AG08395 (cell line): ENCODE data around the gene NELFE.
"Not testable (repeated sequence)": the region's sequence is repeated elsewhere in the genome, so short reads cannot be mapped to it uniquely, and the experiment has no call there.

Experiments
- DNase-seq: peaks from one replicate; pipeline ENCODE4 v3.0.0; 2012; ENCODE audit warnings: mixed read lengths, low spot score

Gene NELFE, protein sequence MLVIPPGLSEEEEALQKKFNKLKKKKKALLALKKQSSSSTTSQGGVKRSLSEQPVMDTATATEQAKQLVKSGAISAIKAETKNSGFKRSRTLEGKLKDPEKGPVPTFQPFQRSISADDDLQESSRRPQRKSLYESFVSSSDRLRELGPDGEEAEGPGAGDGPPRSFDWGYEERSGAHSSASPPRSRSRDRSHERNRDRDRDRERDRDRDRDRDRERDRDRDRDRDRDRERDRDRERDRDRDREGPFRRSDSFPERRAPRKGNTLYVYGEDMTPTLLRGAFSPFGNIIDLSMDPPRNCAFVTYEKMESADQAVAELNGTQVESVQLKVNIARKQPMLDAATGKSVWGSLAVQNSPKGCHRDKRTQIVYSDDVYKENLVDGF

DNA sequence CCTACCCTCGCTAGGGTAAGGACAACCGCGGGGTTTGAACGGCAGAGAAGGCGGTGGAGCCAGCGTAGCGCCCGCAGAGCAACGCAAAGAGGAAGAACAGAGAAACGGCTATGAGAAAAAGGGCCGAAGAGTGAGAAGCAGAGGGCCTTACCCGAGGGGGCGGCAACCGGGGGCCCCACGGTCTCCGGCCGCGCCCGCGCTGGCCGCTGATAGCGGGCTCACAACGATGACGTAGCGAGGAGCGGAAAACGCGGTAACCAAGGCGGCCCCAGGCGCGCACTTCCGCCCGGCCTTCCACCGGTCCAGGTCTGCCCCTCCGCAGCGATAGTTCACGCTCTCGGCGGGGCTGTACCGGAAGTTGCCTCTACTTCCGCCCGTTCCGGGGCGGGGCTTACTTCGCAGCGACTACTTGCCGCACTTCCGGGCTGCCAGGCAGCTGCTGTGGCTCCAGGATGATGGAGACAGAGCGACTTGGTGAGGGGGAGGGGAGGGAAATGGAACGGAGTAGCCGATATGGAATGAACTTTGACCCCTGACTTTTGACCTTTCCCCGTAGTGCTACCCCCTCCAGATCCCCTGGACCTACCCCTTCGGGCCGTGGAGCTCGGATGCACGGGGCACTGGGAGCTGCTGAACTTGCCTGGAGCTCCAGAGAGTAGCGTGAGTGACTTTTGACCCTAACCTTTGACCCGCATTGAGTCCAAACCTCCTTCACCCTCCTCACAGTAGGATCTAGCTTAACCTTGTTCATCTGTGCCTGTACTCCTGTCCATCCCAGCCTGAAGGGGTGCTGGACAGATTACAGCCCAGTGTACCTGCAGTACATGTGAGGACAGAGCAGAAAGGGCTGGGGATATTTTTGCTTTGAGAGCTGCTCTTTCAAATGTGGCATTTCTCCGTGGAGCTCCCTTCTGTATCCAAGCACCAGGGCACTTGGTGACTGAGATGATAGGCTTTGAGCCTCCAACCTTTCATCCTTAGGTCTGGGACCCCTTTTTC, at the start of gene NELFE, which contains the start of gene SKIC2:
Gene NELFE, minus strand, starts transcription at position 231 of the 999 bp plus-strand sequence. CDS start 525 bp downstream, outside the sequence.
Gene SKIC2, plus strand, starts transcription at position 435 of the 999 bp plus-strand sequence. Its CDS starts 18 bp downstream, at position 453.
- DNase-seq, result peak; percentile 100

DNA sequence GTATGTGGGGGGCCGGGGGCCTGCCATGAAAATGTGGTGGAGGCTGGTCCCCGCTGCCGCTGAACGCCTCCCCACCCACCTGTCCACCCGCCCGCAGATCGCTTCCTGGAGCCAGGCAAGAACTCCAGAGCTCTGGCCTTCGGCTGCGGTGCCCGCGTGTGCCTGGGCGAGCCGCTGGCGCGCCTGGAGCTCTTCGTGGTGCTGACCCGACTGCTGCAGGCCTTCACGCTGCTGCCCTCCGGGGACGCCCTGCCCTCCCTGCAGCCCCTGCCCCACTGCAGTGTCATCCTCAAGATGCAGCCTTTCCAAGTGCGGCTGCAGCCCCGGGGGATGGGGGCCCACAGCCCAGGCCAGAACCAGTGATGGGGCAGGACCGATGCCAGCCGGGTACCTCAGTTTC, 49.3 kb upstream of the NELFE start:
- DNase-seq, result not testable (repeated sequence)

DNA sequence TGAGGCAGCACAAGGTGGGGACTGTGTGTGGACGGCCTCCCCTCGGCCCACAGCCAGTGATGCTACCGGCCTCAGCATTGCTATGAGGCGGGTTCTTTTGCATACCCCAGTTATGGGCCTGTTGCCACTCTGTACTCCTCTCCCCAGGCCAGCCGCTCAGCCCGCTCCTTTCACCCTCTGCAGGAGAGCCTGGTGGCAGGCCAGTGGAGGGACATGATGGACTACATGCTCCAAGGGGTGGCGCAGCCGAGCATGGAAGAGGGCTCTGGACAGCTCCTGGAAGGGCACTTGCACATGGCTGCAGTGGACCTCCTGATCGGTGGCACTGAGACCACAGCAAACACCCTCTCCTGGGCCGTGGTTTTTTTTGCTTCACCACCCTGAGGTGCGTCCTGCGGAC, 48.3 kb upstream of the NELFE start:
- not testable (repeated sequence) for DNase-seq

DNA sequence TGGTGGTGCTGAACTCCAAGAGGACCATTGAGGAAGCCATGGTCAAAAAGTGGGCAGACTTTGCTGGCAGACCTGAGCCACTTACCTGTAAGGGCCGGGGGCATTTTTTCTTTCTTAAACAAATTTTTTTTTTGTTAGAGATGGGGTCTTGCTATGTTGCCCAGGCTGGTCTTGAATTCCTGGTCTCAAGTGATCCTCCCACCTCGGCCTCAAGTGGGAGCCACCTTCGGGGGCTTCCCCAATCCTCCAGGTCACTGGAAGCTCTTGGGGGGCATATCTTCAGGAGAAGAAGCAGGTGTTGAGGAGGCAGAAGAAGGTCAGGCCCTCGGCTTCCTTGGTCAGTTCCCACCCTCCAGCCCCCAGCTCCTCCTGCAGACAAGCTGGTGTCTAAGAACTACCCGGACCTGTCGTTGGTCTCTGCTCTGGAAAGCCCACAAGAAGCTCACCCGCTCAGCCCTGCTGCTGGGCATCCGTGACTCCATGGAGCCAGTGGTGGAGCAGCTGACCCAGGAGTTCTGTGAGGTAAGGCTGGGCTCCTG, 47.3 kb upstream of the NELFE start:
- peak; percentile 0 for DNase-seq

DNA sequence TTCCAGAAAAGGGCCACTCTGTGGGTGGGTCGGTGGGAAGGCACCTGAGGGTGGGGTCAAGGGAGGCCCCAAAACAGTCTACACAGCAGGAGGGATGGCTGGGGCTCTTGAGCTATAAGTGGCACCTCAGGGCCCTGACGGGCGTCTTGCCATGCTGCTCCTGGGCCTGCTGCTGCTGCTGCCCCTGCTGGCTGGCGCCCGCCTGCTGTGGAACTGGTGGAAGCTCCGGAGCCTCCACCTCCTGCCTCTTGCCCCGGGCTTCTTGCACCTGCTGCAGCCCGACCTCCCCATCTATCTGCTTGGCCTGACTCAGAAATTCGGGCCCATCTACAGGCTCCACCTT, 46.7 kb upstream of the NELFE start:
- not testable (repeated sequence) for DNase-seq

DNA sequence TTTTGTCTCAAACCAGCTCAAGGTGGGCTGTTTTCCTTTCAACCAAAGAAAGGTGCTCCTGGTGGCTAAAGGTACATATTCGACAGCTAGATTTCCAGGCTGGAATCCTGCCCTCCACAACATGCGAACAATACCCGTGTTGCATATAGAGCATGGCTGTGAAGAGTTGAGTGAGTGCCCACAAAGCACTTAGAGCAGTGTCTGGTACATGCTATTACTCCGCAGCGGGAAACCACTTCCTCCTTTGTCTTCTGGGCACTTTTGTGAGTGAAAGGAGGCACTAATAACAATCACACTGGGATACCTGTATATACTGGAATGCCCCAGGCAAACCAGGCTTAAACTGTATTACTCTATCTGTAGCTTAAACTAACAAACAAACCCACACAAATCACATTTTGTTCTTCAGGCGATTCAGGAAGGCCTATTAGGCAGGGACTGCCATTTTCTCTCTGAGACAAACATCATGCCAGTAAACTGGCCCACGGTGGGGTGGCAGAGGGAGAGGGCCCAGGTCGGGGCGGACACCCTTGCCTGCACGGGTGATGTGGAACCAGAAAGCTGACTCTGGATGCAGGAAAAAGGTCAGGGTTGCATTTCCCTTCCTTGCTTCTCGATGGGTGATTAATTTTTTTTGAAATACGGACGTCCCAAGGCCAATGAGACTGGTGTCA, 46.2 kb upstream of the NELFE start:
- not testable (repeated sequence) for DNase-seq

DNA sequence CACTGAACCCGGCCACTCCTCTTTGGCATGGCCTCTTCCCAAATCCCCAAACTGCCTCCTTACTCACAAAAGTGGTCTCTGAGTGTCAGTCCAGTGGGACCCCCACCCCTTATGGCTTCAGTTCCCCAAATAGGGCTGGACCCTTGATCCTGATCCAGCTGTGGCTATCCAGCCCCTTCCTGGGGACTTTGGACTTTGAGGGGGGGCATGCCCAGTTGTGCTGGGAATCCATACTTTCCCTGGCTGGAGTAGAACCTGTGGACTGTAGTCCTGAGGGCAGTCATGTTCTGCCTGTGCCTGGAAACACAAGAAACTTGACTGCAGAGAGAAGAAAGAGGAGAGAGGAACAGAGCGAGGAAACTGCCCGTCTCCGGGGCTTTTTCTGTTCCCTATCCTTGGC, 45.6 kb upstream of the NELFE start:
- DNase-seq, result not testable (repeated sequence)

DNA sequence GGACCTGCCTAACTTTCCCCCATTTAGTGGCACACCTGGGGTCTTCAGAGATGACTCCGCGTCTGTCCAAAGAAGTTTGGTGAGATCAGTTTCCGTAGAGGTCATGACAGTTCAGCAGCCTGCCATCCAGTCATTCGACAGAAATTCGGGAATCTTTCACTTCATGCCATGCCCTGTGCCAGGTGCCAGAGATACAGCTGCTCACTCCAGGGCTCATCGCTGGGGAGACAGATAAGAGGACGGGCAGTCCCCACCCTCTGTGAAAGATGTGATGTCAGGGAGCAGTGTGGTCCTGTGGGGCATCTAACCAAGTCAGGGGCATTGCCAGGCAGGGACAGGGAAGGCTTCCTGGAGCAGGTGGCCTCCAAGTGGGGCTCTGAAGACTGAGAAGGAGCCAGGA, 44.5 kb upstream of the NELFE start:
- not testable (repeated sequence) for DNase-seq

DNA sequence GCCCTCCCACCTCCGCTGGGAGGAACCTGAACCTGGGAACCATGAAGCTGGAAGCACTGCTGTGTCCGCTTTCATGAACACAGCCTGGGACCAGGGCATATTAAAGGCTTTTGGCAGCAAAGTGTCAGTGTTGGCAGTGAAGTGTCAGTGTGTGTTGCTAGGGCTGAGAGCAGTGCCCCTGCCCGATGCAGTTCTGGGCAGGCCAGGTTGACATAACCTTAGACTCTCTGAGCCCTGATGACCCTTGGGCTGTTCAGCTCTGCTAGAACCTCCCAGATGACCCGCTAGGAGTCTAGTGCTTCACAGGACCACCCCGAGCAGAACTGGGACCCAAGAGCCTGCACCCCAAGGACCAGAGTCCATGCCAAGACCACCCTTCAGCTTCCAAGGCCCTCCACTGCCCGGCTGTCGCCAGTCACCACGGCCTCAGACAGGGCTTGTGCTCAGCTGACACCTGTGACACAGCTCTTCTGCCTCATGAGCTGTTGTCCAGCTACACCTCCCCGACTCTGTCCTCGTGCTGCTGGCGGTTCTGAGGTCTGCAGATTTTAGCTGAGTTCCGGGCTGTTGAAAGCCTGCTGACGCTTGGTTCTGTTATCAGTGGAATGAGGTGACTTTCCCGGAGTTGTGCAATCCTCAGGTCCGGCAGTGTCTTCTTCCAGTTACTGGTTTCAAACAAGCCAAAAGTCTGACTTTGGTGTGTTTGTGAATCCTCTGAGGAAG, 43.9 kb upstream of the NELFE start:
- not testable (repeated sequence) for DNase-seq

DNA sequence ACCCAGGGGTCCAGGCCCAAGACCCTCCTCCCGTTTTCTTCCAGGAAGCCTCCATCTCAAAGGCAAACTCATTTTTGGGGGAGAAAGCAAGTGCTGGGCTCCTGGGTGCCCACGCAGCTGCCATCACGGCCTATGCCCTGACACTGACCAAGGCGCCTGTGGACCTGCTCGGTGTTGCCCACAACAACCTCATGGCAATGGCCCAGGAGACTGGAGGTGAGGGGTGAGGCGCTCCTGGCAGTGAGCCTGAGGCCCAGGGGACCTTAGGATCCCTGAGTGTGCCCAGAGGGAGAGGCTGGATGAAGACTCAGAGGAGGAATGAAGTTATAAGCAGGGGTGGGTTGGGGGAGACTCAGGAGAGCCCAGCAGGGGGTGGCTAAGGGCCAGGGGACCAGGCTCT, 37.6 kb upstream of the NELFE start:
- DNase-seq, result not testable (repeated sequence)

DNA sequence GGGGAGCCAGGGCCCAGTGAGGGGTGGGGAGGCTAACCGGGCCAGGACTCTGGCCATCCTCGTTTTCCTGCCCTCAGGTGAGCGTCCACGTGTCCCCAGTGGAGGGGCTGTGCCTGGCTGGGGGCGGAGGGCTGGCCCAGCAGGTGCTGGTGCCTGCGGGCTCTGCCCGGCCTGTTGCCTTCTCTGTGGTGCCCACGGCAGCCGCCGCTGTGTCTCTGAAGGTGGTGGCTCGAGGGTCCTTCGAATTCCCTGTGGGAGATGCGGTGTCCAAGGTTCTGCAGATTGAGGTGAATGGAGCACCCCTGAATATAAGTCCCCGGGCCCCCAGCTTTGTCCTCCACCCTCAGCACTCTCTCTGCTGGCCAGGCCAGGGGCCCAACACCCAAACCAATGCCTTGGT, 35.6 kb upstream of the NELFE start:
- DNase-seq, result not testable (repeated sequence)

DNA sequence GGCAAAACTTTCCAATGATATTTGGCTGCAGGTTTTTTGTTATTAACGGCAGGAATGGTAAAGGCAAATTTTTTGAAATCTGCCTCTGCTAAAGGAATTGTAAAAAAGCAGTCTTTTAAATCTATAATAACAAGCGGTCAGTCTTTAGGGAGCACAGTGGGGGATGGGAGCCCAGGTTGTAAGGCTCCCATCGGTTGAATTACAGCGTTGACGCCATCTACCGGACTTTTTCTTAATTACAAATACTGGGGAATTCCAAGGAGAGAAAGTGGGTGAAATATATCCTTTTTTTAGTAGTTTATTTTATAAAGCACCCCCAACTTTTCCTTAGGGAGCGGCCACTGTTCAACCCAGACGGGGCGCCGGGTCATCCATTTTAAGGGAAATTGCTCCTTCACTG, 30.6 kb upstream of the NELFE start:
- not testable (repeated sequence) for DNase-seq

DNA sequence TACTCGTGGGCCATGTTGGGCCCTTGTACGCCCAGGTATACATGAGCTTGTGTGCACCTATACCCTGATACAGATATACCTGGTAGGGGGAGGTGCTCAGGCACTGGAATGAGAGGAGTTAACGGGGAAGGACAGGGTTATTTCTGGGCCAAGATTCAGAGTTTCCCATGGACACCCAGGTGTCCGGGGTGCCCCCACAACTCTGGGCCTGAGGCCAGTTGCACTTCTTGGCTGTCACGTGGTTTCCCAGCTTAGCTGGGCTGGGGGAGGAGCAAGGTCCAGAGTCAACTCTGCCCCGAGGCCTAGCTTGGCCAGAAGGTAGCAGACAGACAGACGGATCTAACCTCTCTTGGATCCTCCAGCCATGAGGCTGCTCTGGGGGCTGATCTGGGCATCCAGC, 23.0 kb upstream of the NELFE start, which contains the start of gene C4A:
Gene C4A, plus strand, starts transcription at position 314 of the 400 bp plus-strand sequence. Its CDS starts 51 bp downstream, at position 365.
- not testable (repeated sequence) for DNase-seq

DNA sequence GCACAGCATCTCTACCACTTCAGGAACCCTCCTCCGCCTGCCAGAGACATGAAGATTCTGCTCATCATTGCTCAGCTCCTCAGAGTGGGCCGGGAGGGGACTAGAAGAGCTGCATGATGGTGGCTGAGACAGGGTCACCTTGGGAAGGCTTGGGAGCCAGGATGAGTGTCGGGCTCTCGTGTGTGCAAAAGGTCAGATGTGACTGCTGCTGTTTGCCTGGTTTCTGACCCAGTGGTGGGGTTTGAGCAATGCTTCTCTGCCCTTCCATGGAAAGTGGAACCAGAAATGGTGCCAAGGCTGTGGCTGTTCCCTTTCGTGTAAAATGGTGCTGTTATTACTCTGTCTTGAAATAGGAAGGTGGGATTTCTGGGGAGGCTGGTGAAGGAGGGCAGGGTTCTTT, 22.2 kb upstream of the NELFE start:
- not testable (repeated sequence) for DNase-seq

DNA sequence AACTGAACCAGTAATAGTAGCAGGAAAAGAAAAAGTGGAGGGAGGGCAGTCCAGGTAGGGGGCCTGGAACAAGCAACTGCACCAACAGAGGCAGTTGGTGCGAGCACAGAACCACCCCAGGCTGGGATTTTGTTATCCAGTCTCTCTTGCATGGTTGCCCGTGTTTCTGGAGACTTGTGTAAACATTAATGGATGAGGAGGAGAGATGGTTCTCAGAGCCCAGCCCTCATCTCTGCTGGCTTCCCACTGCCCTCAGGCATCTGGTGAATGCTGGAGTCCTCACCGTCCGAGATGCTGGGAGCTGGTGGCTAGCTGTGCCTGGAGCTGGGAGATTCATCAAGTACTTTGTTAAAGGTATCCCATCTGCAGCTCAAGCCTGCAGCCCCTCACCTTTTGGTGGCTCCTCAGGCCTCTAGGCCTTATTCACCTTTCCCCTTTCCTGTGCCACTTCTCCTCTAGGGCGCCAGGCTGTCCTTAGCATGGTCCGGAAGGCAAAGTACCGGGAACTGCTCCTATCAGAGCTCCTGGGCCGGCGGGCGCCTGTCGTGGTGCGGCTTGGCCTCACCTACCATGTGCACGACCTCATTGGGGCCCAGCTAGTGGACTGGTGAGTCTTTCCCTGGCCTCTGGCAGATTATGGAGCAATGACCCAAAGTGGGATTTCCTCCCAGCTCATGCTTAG, 21.6 kb upstream of the NELFE start:
- not testable (repeated sequence) for DNase-seq

DNA sequence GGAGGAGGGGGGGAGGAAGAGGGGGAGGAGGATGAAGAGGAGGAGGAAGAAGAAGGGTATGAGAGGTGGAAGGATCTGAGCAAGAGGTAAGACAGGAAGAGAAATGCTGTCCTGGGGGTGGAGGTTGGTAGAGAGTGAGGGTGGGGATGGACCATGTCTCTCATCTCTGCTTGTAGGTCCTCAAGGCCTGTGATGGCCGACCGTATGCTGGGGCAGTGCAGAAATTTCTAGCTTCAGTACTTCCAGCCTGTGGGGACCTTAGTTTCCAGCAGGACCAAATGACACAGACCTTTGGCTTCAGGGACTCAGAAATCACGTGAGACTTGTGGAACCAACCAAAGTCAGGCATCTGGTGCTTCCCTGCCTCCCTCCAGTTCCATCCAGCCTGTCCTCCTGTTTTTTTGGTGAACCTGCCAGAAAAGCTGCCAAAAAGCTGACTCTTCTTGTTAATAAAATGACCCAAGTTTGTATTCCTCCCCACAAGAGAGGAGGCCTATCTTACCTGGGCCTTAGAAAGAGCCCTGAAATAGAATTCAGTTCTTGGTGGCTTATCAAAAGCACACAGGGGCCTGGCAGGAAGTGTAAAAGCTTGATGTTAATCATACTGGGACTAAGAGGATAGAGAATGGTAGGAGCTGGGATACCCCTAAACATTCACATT, 20.6 kb upstream of the NELFE start:
- DNase-seq, result no peak

DNA sequence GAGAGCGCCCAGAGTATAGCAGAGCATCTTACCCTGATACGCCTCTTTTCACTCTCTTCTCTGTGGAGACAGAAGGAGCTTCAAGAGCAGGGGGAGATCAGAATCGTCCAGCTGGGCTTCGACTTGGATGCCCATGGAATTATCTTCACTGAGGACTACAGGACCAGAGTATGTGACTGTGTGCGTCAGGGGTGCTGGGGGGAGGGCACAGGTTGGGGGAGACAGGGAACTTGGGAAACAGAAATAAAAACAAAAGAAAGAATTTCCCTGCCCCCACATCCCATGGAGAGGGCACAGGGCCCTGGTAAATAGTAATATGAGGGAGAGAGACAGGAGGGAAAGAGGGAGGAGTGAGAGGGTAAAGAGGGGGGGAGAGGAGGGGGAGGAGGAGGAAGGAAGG, 20.1 kb upstream of the NELFE start:
- no peak for DNase-seq

DNA sequence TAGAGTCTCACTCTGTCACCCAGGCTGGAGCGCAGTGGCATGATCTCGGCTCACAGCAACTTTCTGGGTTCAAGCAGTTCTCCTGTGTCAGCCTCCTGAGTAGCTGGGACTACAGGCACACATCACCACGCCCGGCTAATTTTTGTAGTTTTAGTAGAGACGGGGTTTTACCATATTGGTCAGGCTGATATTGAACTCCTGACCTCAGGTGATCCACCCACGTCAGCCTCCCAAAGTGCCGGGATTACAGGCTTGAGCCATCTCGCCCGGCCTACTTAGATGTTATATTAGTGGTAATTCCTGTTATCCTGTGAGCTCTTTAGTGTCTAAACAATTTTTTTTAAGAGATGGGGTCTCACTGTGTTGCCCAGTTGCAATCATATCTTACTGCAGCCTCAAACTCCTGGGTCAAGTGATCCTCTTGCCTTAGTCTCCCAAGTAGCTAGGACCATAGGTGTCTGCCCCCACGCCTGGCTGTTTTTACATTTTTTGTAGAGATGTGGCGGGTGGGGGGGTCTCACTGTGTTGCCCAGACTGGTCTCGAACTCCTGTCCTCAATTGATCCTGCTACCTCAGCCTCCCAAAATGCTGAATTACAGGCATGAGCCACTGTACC, 19.2 kb upstream of the NELFE start:
- no peak for DNase-seq

DNA sequence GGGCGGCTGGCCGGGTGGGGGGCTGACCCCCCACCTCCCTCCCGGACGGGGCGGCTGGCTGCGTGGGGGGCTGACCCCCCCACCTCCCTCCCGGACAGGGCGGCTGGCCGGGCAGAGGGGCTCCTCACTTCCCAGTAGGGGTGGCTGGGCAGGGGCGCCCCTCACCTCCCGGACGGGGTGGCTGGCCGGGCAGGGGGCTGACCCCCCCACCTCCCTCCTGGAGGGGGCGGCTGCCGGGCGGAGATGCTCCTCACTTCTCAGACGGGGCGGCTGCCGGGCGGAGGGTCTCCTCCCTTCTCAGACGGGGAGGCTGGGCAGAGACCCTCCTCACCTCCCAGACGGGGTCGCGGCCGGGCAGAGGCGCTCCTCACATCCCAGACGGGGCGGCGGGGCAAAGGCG, 17.3 kb upstream of the NELFE start:
- not testable (repeated sequence) for DNase-seq
